GM12875 (cell line): ENCODE measurements around the gene PER3.

Experiments
- H3K4me3 ChIP-seq: one replicate; pipeline ENCODE4 v1.5.1; 2011; ENCODE audit warnings: low read depth, low read length, control low read depth
- CTCF ChIP-seq: IDR thresholded peaks from 2 replicates; pipeline ENCODE4 v1.5.1; 2011; ENCODE audit warnings: low read depth, mild to moderate bottlenecking, control low read depth, inconsistent platforms, low read length, moderate library complexity, borderline replicate concordance; ENCODE audit not compliant: insufficient read depth

PER3 gene

GRCh38 chr1:7868070-7868780, 84.1 kb downstream of the PER3 start:
- no peak overlapping the region for H3K4me3 ChIP-seq
- TF ChIP-seq CTCF: no peak

GRCh38 chr1:7869136-7869920, 85.2 kb downstream of the PER3 start:
- no peak overlapping the region for H3K4me3 ChIP-seq
- no peak for TF ChIP-seq CTCF

GRCh38 chr1:7871136-7871535, 87.0 kb downstream of the PER3 start:
- H3K4me3 ChIP-seq: no peak overlapping the region
- TF ChIP-seq CTCF: no peak

GRCh38 chr1:7873801-7874795, 90.0 kb downstream of the PER3 start:
- no peak overlapping the region for H3K4me3 ChIP-seq
- no peak for TF ChIP-seq CTCF

- no peak for TF ChIP-seq CTCF
- no peak overlapping the region for H3K4me3 ChIP-seq
Observed at GRCh38 chr1:7878027-7878426, 93.9 kb downstream of the PER3 start.

GRCh38 chr1:7879228-7879627, 95.1 kb downstream of the PER3 start:
- no peak for TF ChIP-seq CTCF
- H3K4me3 ChIP-seq: no peak overlapping the region
